BJ (cell line): ENCODE measurements around the gene HRH3. TPM values are rescaled to one million over a fixed set of nuclear protein-coding genes. Genes with fewer than 3 reads are reported as not detected.

ENCODE experiments used
- CTCF ChIA-PET: fragments of 350-600 bp; formaldehyde crosslinking; extraction: SDS; loops from one replicate; lab custom pipeline; 2021; ENCODE audit warnings: antibody characterized with exemption, inconsistent platforms; lab: Yijun Ruan, JAX
- POLR2A ChIA-PET: fragments of 300-600 bp; sonication (Branson Sonifier 250); formaldehyde crosslinking; extraction: SDS; loops from one replicate; lab custom pipeline; 2021; ENCODE audit warnings: antibody characterized with exemption; lab: Charles Lee
- DNase-seq: peaks from one replicate; pipeline ENCODE4 v3.0.0-alpha.2; 2011; ENCODE audit warnings: low read depth
- H3K27me3 ChIP-seq: 2 replicates; pipeline ENCODE4 v1.6.0; 2011; ENCODE audit warnings: low read length; ENCODE audit not compliant: control insufficient read depth, insufficient read depth
- H3K36me3 ChIP-seq: 2 replicates; pipeline ENCODE4 v1.5.1; 2011; ENCODE audit warnings: low read length; ENCODE audit not compliant: control insufficient read depth, insufficient read depth
- H3K4me3 ChIP-seq: 2 replicates; pipeline ENCODE4 v1.5.1; 2011; ENCODE audit warnings: low read depth, mild to moderate bottlenecking, control low read depth, low read length
- polyA plus RNA-seq: library from polyadenylated mRNA; depleted of rRNA; stranded (reverse); fragments of >200 nt; gene quantifications from 2 replicates; pipeline ENCODE4 v1.2.3, GENCODE V29; 2011
- TF ChIP-seq, protein P1 (sequence below): IDR thresholded peaks from 2 replicates; pipeline ENCODE4 v1.5.1; 2011; ENCODE audit warnings: low read depth, mild to moderate bottlenecking, control low read depth, inconsistent platforms, low read length, moderate library complexity; ENCODE audit not compliant: insufficient read depth

HRH3 gene
- polyA plus RNA-seq, 1 experiment: not detected

DNA sequence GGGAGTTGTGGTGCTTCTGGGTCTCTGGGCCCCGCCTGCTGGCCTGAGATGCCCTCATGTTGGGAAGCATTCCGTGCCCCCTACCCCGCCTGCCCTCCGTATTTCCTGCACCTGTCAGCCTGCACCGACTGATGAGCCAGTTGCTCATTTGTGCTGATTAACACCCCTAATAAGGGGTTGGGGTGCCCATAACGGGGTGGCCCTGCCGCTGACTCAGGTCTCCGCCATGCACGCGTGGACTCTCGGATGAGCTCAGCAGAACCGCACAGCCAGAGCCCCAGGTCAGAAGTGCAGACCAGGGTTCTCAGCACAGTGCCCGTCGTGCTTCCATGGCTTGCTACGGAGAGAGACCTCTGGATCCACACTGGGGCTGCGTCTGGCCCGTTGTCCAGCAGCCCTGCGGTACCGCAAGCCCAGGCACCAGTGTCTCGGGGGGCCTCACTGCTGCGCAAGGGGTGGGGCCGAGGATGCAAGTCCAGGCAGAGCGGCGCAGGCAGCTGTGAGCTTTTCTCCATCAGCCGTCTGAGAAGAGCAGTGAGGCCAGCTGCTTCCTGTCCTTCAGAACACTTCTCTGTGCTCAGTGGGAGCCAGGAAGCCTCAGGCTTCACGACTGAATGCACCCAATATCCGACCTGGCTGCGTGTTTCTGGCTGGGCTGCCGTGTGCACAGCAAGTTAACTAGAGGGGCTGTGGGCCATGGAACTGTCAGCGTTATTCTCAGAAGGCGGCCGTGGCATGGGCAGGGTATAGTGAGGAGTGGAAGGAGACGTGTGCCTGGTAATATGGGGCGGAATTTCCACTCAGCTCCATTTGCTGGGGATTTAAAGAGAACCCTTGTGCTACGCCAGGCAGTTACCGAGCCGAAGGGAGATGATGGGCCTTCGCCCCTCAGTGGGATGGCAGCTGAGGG is 18.6 kb downstream of the HRH3 start:
- peaks cover 23% of the 10 kb centered on the region for H3K36me3 ChIP-seq
- POLR2A ChIA-PET: no interaction called here
- CTCF ChIA-PET: no interaction called here
- H3K27me3 ChIP-seq: no peaks in the 10 kb centered on the region
- TF ChIP-seq, protein P1, sequence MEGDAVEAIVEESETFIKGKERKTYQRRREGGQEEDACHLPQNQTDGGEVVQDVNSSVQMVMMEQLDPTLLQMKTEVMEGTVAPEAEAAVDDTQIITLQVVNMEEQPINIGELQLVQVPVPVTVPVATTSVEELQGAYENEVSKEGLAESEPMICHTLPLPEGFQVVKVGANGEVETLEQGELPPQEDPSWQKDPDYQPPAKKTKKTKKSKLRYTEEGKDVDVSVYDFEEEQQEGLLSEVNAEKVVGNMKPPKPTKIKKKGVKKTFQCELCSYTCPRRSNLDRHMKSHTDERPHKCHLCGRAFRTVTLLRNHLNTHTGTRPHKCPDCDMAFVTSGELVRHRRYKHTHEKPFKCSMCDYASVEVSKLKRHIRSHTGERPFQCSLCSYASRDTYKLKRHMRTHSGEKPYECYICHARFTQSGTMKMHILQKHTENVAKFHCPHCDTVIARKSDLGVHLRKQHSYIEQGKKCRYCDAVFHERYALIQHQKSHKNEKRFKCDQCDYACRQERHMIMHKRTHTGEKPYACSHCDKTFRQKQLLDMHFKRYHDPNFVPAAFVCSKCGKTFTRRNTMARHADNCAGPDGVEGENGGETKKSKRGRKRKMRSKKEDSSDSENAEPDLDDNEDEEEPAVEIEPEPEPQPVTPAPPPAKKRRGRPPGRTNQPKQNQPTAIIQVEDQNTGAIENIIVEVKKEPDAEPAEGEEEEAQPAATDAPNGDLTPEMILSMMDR: no peak
- no peak overlapping the region for H3K4me3 ChIP-seq
- DNase-seq: no peak

DNA sequence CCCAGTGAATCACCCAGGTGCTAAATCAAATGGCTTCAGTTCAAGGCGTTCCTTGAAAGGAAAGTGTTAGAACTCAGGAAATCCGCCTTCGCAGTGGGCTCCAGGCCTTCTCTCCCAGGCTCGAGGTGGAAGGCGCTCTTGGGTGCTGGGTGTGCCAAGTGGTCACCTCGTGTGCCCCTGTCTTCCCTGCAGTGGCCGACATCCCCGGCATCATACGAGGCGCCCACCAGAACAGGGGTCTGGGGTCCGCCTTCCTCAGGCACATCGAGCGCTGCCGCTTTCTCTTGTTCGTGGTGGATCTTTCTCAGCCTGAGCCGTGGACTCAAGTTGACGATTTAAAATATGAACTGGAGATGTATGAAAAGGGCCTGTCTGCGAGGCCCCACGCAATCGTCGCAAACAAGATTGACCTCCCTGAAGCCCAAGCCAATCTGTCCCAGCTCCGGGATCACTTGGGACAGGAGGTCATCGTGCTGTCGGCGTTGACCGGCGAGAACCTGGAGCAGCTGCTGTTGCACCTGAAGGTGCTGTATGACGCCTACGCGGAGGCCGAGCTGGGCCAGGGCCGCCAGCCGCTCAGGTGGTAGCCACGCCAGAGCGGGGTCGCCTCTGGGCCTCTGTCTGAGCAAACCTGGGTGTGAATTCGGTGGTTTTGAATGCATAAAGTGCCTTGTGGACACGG is 19.4 kb downstream of the HRH3 start:
- H3K4me3 ChIP-seq: no peak overlapping the region
- H3K27me3 ChIP-seq: no peaks in the 10 kb centered on the region
- ChIA-PET CTCF (no interaction called here), POLR2A (no interaction called here)
- TF ChIP-seq, protein P1: no peak
- peaks cover 26% of the 10 kb centered on the region for H3K36me3 ChIP-seq
- DNase-seq: no peak

DNA sequence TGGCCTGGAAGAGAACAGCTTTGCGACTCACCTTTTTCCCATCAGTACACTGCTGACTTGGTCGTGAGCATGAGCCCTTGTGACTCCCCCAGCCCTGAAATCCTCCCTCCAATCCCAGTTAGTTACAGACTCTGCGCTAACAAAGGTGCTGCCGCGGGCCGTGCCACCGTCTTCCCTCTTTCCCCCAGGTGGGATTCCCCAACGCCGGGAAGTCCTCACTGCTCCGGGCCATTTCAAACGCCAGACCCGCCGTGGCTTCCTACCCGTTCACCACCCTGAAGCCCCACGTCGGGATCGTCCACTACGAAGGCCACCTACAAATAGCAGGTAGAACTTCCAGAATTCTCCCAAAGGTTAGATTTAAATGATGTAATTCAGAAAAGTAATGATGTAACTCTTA is 21.1 kb downstream of the HRH3 start:
- peaks cover 26% of the 10 kb centered on the region for H3K36me3 ChIP-seq
- no peaks in the 10 kb centered on the region for H3K27me3 ChIP-seq
- H3K4me3 ChIP-seq: no peak overlapping the region
- TF ChIP-seq, protein P1: no peak
- DNase-seq: no peak
- CTCF ChIA-PET: interaction anchor here (2.2 kb wide), 1 partner anchor 11 kb away, joined by 6 read pairs; no protein-coding TSS in a partner anchor
- POLR2A ChIA-PET: interaction anchor here (0.6 kb wide), 1 partner anchor 91 kb away, joined by 3 read pairs; no protein-coding TSS in a partner anchor

DNA sequence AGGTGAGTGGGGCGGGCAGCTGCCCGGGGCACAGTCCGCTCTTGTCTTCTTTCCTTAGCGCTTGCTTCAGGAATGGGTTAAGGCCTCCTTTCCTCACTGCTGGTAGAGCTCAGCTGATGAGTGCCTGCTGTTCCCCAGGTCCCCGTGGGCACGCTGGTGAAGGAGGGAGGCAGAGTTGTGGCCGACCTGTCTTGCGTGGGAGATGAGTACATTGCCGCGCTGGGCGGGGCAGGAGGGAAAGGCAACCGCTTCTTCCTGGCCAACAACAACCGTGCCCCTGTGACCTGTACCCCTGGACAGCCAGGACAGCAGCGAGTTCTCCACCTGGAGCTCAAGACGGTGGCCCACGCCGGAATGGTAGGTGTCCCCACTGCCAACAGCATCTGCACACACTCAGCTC is 21.6 kb downstream of the HRH3 start:
- H3K4me3 ChIP-seq: no peak overlapping the region
- TF ChIP-seq, protein P1: no peak
- H3K36me3 ChIP-seq: peaks cover 28% of the 10 kb centered on the region
- H3K27me3 ChIP-seq: no peaks in the 10 kb centered on the region
- DNase-seq: no peak
- ChIA-PET CTCF (interaction anchor here (2.2 kb wide), 1 partner anchor 11 kb away, joined by 6 read pairs; no protein-coding TSS in a partner anchor), POLR2A (no interaction called here)

DNA sequence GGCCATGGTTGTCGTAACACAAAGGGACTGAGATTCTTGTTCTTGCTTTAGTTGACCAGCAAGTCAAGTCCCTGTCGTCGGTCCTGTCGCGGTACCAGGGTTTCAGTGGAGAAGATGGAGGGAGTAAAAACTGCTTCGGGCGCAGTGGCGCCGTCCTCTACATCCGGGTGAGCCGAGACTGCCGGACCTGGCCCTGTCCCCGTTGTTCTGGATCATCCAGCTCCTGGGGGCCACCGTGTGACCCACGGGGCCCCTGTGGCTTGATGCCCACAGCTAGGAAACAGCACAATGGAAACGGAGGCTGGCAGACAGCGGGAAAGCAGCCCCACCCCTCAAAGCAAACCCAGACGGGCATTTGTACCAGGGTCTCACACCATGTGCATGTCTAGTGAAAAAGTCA is 22.3 kb downstream of the HRH3 start:
- TF ChIP-seq, protein P1: no peak
- DNase-seq: no peak
- POLR2A ChIA-PET: no interaction called here

More for the DNA sequence above, 22.3 kb downstream of the HRH3 start:
- H3K4me3 ChIP-seq: no peak overlapping the region
- H3K36me3 ChIP-seq: peaks cover 29% of the 10 kb centered on the region
- no peaks in the 10 kb centered on the region for H3K27me3 ChIP-seq
- CTCF ChIA-PET: interaction anchor here (2.2 kb wide), 1 partner anchor 10 kb away, joined by 6 read pairs; no protein-coding TSS in a partner anchor
